ENCODE data around the gene SETD1A. TPM values are rescaled to one million over a fixed set of nuclear protein-coding genes. Genes with fewer than 3 reads are reported as not detected.
A peak's percentile ranks its signal among the peaks of the same experiment; 100 is the strongest.

Gene SETD1A
- total RNA-seq, 1 donor from 2014 or later = 18.0 TPM

- H3K4me3 Mint-ChIP-seq (ENCODE audit: unreplicated experiment) = peak overlapping the region; percentile 27
- no peak for TF ChIP-seq CTCF (IDR thresholded peaks at IDR 0.05)
- H3K4me1 Mint-ChIP-seq (ENCODE audit: low read depth) = peaks cover 29% of the 10 kb centered on the region
- H3K36me3 Mint-ChIP-seq (ENCODE audit: low read depth) = peaks cover 8% of the 10 kb centered on the region
- H3K27ac Mint-ChIP-seq (ENCODE audit: unreplicated experiment) = peak overlapping the region; percentile 65
- DNase-seq (ENCODE audit: low spot score) = no peak
- no peaks in the 10 kb centered on the region for H3K9me3 Mint-ChIP-seq (ENCODE audit: low read depth)
- no peaks in the 10 kb centered on the region for H3K27me3 Mint-ChIP-seq (ENCODE audit: low read depth)
Observed at GRCh38 chr16:30925995-30926811, 31.4 kb upstream of the SETD1A start.

GRCh38 chr16:30926937-30927788, 30.4 kb upstream of the SETD1A start:
- no peak overlapping the region for H3K27ac Mint-ChIP-seq (ENCODE audit: unreplicated experiment)
- H3K27me3 Mint-ChIP-seq (ENCODE audit: low read depth) = no peaks in the 10 kb centered on the region
- TF ChIP-seq CTCF (IDR thresholded peaks at IDR 0.05) = no peak
- H3K9me3 Mint-ChIP-seq (ENCODE audit: low read depth) = no peaks in the 10 kb centered on the region
- no peak overlapping the region for H3K4me3 Mint-ChIP-seq (ENCODE audit: unreplicated experiment)
- peaks cover 22% of the 10 kb centered on the region for H3K4me1 Mint-ChIP-seq (ENCODE audit: low read depth)
- DNase-seq (ENCODE audit: low spot score) = no peak
- H3K36me3 Mint-ChIP-seq (ENCODE audit: low read depth) = peaks cover 8% of the 10 kb centered on the region

- TF ChIP-seq CTCF (IDR thresholded peaks at IDR 0.05) = no peak
Observed at GRCh38 chr16:30927789-30928378, 29.7 kb upstream of the SETD1A start.

GRCh38 chr16:30928390-30928789, 29.2 kb upstream of the SETD1A start:
- no peak for DNase-seq (ENCODE audit: low spot score)
- Mint-ChIP-seq H3K27me3 (ENCODE audit: low read depth) (no peaks in the 10 kb centered on the region), H3K36me3 (ENCODE audit: low read depth) (peaks cover 13% of the 10 kb centered on the region), H3K4me3 (ENCODE audit: unreplicated experiment) (no peak overlapping the region), H3K4me1 (ENCODE audit: low read depth) (peaks cover 22% of the 10 kb centered on the region), H3K9me3 (ENCODE audit: low read depth) (no peaks in the 10 kb centered on the region), H3K27ac (ENCODE audit: unreplicated experiment) (no peak overlapping the region)
- TF ChIP-seq CTCF (IDR thresholded peaks at IDR 0.05) = no peak

More at GRCh38 chr16:30927789-30928378, 29.7 kb upstream of the SETD1A start:
- Mint-ChIP-seq H3K27ac (ENCODE audit: unreplicated experiment) (no peak overlapping the region), H3K36me3 (ENCODE audit: low read depth) (peaks cover 13% of the 10 kb centered on the region), H3K27me3 (ENCODE audit: low read depth) (no peaks in the 10 kb centered on the region), H3K9me3 (ENCODE audit: low read depth) (no peaks in the 10 kb centered on the region), H3K4me1 (ENCODE audit: low read depth) (peaks cover 22% of the 10 kb centered on the region), H3K4me3 (ENCODE audit: unreplicated experiment) (no peak overlapping the region)
- DNase-seq (ENCODE audit: low spot score) = no peak

GRCh38 chr16:30929167-30929566, 28.4 kb upstream of the SETD1A start:
- Mint-ChIP-seq H3K27ac (ENCODE audit: unreplicated experiment) (no peak overlapping the region), H3K36me3 (ENCODE audit: low read depth) (peaks cover 13% of the 10 kb centered on the region), H3K4me1 (ENCODE audit: low read depth) (peaks cover 22% of the 10 kb centered on the region), H3K4me3 (ENCODE audit: unreplicated experiment) (no peak overlapping the region), H3K9me3 (ENCODE audit: low read depth) (no peaks in the 10 kb centered on the region), H3K27me3 (ENCODE audit: low read depth) (no peaks in the 10 kb centered on the region)
- DNase-seq (ENCODE audit: low spot score) = no peak
- no peak for TF ChIP-seq CTCF (IDR thresholded peaks at IDR 0.05)
